ENCODE data around the gene MAGI1.

Gene MAGI1

DNA sequence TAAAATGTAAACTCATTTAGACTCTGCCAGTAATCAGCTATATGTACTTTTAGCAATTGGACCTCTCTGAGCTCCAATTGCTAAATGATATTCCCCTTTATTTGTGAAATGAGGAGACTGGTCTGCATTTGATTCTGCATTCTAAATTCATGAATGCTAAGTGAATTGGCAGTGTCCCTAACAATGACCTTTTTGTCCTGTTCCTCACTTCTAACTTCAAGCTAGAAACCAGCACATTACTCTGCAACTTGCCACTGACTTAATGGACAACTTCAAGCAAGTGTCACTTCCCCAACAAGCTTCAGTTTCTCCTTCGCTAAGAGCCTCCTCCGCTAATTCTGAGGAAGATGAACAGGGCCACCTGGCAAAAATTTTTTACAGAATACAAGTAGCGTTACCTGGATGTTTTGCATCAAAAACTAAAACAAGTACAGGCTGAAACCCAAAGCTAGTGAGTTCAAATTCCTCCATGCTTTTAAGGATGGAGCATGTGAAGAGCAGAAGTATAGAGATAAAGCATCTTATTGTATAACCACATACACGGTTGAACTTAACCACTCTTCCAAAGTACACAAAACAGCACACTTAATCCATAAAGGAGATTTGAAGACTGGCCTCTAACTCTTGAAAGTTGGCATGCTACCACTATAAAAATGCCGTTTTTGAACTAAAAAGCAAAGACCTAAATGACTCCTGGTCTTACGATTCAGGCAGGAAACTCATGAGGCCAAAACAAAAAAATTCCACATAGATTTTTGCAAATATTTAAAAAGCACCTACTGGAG is 207.6 kb downstream of the MAGI1 start:
- DNase-seq, result no peak

DNA sequence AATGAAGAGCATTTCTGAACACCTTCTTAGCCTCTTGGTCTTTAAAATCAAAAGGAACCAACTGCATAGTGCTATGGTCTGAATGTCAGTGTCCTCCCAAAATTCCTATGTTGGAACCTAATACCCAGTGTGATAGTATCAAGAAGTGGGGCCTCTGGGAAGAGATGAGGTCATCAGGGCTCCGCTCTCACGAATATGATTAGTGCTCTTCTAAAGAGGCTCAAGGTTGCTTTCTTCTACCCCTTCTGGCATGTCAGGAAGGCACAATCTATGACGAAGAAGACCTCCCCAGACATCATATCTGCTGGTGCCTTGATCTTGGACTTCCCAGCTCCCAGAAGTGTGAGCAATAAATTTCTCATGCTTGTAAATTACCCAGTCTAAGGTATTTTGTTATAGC is 209.5 kb downstream of the MAGI1 start:
- no peak for DNase-seq

DNA sequence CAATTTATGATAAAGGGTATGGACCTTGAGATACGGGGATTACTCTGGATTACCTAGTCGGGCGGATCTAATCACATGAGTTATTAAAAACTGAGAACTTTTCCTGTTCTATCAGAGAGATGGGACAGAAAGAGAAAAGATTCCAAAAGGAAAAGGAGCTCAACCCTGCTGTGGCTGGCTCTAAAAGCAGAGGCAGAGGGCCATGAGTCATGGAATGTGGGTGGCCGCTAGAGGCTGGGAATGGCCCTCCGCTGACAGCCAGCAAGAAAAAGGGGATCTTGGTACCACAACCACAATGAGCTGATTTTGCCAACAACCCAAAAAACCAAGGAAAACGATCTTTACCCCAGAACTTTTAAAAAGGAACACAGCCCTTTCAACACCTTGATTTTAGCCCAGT is 210.0 kb downstream of the MAGI1 start:
- DNase-seq, result no peak

DNA sequence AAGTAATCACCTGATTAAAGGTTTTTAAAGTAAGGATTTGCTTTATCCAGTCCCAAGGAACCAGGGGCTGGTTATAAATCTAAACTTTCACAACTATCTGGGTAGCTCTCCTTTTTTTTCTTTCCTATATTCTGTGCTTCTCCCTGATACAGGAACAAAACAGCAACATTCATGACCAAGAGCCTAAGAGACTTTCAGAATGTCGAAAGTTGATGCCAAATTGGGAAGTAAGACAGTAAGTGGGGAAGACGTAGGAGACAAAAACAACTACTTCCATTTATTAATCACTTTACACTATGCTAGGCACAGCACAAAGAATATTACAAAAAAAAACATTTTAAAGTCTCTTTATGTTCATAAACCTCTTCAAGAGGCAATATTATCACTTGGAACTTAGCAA is 211.6 kb downstream of the MAGI1 start:
- DNase-seq, result no peak

DNA sequence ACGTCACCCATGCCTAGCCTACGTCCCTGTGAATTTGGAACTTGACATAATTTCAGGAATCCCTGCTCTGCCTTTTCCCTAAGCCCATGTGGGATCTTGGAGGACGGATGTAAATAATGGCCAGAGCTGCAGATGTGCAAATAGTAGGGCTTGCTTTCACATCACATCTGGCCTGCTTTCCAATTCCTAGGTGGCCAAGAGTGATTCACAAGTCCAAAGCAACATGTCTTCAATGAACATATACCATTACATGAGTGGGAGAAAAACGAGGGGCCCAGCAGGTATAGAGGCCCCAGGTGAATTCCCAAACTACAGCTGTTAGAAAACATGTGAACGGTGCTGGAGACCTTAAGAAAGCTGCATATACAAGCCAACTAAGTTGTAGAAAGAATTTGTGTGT is 214.6 kb downstream of the MAGI1 start:
- DNase-seq, result no peak

DNA sequence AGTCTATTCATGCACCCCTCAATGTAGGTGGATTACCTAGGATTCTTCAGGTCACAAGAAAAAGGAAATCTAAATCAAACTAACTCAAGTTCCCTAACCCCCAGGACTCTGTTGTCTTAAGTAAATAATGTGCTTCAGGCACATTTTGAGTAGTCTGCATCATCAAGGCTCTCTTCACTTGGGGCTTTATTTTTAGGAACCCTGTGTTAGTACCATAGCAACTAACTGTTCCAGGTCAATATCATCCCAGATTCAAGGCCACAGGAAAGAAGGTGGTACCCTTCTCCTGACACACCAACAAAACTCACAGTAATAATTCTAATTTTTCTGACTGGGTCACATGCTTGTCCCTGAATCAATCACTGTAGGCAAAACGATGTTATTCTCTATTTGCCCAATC is 218.1 kb downstream of the MAGI1 start:
- no peak for DNase-seq

DNA sequence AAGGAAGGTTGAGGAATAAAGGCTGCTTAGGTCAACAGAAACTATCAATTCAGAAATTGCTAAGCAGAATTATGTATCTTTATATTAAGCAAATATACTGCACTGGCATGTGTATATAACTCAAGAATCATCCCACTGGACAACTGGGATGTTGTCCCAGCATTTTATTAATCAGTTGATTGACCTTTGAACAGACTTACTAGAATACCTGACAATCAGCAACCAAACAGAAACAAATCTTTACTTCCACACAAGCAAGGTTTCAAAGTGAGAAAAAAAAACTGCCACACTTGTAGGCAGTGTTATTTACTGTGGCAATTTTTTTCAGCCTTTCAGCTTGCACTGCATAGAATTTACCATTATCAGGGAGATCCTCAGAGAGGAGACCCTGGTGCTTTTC is 218.8 kb downstream of the MAGI1 start:
- no peak for DNase-seq

DNA sequence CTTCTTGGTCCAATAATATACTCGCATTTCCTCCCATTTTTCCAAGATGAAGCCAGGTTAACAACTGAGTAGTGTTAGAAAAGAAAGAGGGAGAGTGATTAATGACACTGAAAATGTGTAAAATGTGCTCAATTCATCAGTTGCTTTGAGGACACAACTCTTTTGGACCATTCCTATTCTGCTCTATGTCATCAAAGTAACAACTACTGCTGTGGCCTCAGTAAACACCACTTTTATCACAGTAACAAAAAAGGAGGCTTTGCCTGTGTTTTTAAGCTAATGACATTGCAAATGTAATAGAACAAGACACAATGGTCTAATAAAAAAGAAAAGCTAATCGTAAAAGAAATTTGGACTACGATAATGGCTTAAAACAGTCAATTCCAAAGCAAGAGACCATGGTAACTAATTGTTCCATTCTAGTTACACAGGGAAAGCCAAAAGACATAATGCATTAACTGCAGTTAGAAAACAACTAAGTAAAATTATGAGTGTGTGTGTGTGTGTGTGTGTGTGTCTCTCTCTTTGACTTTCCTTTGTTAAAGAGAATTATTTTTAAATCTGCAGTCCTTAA is 221.1 kb downstream of the MAGI1 start:
- DNase-seq, result no peak

DNA sequence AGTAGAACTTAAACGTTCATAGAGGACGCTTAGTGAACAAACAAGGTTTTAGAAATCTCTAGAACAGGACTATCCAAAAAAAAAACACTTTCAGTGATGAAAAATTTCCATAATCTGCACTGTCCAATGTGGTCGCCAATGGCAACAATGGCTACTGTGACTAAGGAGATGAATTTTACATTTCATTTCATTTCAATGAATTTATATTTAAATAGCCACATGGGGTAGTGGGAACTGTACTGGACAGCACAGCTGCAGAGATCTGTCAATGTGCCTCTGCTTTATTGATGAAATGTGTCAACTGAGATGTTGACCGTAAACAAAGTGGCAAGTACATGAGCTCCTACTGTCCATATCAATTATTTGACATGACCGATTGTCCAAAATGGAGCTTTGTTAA is 222.5 kb downstream of the MAGI1 start:
- DNase-seq, result no peak

DNA sequence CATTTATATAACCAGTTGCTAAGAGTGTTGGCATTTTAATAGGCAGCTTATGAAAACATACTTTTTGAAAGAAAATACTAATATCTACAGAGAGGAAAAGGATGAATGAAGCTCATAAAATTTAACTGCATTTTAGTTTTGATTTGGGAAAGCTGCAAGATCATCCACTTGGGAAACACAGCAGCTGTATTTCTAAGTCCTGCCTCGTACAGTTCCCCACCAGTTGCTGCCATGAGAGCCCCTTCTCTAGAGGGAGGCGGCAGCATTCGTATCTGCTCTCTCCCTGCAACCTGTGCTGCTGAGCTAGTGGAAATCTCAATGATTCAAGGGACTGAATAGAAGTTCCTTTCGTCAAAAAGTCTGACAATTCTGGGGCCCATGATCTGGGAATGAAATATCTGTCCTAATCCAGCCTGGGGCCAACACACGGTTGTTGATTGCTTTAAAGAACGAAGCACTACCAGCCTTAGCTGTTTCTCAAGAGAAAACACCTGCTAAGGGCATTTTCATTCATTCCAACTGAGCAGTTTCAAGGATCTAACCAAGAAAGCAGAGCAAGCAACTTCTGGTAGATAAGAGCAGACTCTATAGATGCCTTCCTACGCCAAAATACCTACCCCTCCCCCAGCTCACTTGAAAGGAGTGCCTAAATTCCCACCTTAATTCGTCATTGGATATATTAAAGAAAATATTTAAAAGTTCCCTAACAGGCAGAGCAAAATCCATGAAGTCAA is 223.7 kb downstream of the MAGI1 start:
- no peak for DNase-seq

DNA sequence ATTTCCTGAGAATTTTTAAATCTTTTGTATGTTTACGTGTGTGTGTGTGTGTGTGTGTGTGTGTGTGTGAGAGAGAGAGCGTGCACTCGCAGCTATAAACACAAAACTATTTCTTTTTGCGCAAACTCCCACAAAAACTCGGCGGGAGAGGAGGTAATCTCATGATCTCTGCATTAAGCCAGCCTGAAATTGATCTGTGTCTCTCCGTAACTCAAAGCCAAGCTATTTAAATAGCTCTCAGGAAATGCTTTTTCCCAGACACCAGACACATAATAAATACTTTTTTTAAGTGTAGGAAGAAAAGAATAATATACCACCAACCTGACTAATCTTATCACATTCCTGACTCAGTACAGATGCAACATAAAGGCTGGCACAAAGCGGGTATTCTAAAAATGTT is 226.8 kb downstream of the MAGI1 start:
- DNase-seq, result no peak

DNA sequence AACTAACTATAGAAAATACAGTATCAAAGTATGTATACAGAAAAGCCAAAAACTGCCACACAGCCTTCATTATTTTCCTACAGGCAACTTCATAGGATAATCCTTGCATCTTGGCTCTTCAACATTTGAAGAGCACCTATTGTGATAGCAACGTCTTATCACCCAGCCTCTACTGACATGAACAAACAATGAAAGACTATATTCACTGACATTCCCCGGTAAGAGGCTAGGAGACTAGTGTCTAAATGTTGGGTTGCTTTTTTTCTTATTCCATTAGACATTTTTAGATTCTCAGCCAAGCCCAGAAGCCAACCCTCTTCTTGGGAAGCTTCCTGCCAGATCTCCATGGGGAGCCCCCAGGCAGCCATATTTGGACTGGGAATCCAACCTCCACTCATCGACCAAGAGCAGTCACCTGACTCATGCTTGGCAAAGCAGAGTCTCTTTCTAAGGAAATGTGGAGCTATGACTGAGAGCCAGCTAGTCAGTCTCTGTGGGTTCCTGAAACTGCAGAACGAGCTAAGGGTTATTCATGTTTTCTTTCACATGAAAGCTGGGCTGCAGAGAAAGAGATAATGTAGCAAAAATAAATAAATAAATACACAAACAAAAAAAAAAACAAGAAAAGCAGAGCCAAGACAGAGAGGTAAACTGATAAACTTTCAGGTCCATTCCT is 227.5 kb downstream of the MAGI1 start:
- no peak for DNase-seq

DNA sequence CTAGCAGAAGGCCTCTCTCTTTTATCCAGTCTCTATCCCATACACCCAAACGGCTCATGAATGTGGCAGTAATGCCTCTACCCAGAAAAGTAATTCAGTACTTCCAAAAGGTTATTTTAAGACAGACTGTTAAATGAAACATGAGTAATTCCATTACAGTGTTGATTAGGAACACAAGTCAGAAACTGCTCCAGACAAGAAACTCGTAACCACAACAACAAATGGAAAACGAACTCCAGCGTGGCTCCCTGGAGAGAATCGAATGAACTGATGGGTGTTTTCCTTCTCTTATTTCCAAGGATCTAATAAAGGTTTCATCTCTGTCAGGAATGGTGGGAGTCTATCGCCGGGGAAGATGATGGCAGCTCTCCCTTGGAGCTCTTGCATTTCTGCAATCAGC is 228.4 kb downstream of the MAGI1 start:
- DNase-seq, result no peak

DNA sequence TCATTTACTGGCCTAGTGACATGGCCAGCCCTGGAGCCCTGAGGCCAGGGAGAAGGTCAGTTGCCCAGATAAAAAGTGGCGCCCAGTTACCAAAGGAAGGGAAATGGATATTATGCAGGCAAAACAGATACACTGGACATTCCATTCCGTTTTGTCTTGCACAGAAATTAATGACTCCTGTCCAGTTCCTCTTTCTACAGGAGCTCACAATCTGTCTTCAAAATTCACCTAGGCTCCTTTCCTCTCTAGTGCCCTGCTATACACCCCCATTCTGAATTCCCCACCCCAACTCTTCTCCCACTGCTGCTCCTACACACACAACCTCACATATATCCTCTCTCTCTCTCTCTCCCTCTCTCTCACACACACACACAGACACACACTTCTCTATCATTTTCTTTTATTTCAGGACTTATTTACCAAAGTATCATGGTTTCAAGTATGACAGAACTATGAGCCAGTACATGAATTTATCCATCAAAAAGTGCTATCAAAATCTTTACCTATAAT is 229.0 kb downstream of the MAGI1 start:
- DNase-seq, result no peak

DNA sequence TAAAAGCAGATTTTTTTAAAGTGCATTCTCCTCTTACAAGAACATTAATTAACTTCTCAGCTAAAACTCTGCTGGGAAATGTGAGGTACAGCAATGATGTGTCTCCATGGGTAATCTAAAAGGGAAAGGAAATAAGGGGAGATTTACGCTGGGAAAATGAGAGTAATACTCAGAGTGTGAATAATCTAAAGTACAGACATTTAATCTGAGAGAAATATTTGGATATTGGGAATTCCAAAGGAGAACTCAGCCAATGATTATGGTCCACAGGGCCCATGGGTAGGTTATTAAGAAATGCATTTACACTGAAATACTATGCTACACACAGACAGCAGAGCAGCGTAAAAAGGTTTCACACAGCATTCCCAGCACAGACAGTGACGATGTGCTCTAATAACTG is 229.9 kb downstream of the MAGI1 start:
- no peak for DNase-seq

DNA sequence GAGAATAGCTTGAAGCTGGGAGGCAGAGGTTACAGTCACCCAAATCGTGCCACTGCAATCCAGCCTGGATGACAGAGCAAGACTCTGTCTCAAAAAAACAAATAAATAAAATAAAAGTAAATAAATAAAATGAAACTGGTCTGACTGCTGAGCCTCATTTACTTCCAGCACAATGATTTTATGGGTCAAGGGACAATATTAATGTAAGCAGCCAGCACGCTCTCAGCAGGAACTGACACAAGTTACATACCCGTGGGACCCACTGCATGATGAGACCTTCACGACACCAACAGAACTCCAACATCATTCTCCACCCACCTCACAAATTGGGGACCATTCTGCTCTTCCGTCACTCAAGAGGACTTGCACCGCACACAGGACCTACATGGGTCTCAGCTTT is 230.3 kb downstream of the MAGI1 start:
- DNase-seq, result no peak

DNA sequence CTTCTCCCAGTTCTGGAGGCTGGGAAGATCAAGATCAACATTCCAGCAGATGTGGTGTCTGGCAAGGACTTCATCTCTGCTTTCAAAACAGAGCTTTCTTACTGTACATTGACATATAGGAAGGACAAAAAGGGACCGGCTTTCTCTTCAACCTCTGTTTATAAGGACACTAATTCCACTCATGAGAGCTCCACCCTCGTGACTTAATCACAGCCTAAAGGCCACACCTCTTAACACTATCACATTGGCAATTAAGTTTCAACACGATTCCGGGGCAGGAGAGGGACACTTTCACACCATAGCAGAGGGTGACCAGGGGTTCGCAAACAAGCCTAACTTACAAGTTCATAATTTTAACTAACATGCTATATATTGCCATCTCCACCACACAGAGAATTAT is 231.5 kb downstream of the MAGI1 start:
- DNase-seq, result no peak

DNA sequence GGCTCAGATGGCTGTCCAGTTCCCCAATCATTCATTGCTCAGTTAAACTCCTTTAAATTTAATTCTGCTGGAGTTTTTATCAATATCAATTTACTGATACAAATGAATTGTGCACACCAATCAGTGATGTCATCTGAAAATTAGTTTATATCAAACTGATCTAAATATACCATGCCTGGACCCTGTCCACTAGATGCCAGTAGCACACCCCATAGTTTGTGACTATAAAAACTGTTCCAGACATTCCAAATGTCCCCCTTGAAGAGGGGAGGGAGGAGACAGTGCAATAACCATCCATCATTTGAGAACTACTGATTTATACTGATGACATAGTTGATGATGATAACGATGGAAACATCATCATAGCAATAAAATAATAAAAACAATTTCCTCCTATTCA is 232.1 kb downstream of the MAGI1 start:
- no peak for DNase-seq

DNA sequence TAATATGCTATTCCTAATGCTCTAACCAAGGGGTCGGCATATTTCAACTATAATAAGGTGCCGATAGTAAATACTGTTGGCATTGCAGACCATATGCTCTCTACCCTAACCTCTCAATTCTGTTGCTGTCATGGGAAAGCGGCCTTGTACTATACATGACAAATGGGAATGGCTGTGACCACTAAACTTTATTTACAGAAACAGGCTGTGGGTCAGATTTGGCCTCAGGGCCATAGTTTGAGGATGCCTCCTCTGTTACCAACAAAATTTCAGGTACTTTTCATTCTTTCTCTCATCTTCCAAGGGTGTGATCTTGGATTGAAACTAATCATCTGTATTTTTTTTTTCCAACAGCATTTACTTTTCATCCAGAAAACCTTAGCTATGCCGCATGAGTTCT is 242.0 kb downstream of the MAGI1 start:
- no peak for DNase-seq

DNA sequence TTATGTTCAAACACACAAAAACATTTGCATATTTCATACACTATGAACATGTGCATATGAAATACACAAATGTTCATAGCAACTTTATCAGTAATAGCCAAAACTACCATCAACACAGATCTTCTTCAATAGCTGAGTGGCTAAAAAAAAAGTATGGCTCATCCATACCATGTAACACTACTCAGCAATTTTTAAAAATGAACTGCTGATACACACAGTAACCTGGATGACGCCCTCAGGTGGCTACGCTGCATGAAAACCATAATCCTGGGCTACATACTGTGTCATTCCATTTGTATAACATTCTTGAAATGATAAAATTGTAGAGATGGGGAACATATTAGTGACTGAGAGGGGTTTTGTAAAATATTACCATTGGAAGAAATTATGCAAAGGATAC is 243.6 kb downstream of the MAGI1 start:
- DNase-seq, result no peak

DNA sequence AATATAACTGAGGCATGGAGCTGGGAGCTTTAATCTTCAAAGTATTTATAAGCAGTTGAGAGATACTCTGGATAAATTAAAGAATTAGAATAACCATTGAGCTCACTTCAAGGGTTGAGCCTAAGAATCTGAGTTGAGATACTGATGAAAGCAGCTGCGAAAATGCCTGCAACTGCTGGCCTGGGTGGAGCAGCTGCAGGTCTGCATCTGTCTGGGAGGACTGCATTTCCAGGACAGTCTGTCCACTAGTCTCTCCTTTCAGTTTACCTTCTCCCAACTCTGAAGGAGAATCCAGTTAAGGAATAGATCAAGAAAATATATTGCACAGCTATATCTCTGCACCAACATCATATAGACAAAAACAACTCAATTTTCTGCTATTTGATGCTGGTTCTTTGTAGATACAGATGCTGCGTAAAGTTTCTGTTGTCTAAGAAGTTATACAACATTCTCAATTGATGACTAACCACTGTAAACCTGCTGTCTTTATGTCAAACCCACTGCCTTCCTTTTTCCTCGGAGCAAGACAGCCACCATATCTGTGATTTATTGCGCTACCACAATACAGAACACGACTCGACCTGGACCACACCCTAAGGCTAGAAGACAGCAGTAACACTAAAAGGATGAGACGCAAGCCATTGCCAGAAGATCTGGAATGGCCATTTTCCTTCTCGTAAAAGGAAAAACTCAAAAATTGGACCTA is 245.1 kb downstream of the MAGI1 start:
- no peak for DNase-seq

DNA sequence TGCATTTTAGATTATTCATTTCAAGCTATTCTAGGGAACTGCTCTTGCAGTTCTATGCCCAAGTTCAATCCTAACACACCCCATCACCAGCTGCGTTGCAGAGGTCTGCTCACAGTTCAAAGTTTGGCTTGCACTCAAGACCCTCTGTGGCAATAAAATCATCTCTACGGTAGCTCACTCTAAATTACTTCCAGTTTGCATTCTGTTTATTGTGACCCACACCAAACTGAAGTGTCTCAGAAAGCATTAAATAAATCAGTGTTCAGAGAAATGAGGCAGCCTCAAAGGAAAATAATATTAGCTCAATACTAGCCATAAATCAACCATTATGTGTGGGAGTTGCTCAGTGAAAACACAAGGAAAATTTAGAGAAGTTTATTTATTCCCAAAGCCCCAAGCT is 250.3 kb downstream of the MAGI1 start:
- no peak for DNase-seq

DNA sequence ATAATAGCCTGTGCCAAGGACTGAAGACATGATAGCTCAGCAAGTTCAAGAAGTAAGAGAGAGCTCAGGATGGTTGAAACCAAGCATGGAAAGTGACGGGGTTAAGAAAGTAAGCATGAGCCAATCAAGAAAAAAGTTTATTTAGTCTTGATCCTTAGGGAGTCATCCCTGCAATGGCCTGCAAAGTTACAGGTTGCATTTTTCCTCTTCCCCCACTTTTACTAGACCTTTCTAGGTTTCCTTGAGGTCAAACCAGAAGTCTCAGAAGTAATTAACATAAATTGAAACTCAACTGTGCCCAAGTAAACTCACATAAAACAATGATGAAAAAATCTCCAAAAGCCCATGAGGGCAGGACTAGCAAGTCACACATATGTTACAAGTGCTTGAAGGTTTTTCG is 250.9 kb downstream of the MAGI1 start:
- no peak for DNase-seq

Measured in activated gamma-delta T cell treated with Interleukin-2 at 50 U/mL for 16 hours (primary cell).